ENCODE results near the gene RAMP3. TPM values are rescaled to one million over a fixed set of nuclear protein-coding genes. Genes with fewer than 3 reads are reported as not detected.

RAMP3 gene
- total and polyA plus RNA-seq, 10 of the 15 experiments (the other 5 are each of a cell fraction or from before 2014, with no cell fraction given), result not detected

- ATAC-seq (peak; percentile 69), FAIRE-seq (no peak), DNase-seq (ENCODE audit: low read depth, low spot score) (no peak)
- no peak overlapping the region for H3K4me2 ChIP-seq (ENCODE audit: control insufficient read depth, insufficient read depth)
- H3K36me3 ChIP-seq (ENCODE audit: control insufficient read depth in 2 of 2, insufficient read depth in 2 of 2, low read length in 1 of 2), result no peaks in the 10 kb centered on the region
- in situ Hi-C loops (cut with MboI) (no loop called here), intact Hi-C loops (cut with micrococcal nuclease; ENCODE audit: unreplicated experiment) (no loop called here)
- no TSS peak for BruUV-seq (replicated peaks)
- H3K79me2 ChIP-seq (ENCODE audit: control insufficient read depth, insufficient read depth, low read length), result no peaks in the 10 kb centered on the region
- no peaks in the 10 kb centered on the region for H3K9me3 ChIP-seq (replicated peaks; ENCODE audit: control insufficient read depth, insufficient read depth, low read length)
- ChIA-PET SMC1A (ENCODE audit: uncharacterized antibody, unreplicated experiment) (interaction anchor here (1.0 kb wide), 1 partner anchor 144 kb away, joined by 3 read pairs; no protein-coding TSS in a partner anchor), CTCF (interaction anchor here (1.0 to 2.6 kb wide), 2 partner anchors 17 to 145 kb away, joined by 4 to 7 read pairs; no protein-coding TSS in a partner anchor), RAD21 (ENCODE audit: unreplicated experiment) (interaction anchor here (1.5 kb wide), 1 partner anchor 17 kb away, joined by 3 read pairs; no protein-coding TSS in a partner anchor), POLR2A (no interaction called here)
- H3K9ac ChIP-seq (ENCODE audit: control insufficient read depth, insufficient read depth, low read length), result no peak overlapping the region
- no peaks in the 10 kb centered on the region for H4K20me1 ChIP-seq (ENCODE audit: control insufficient read depth, insufficient read depth)
- WGBS (ENCODE audit: insufficient coverage, insufficient replicate concordance, low lambda C conversion rate, missing lambda C conversion rate), result 66% methylated on average over 3 of the region's 3 CpGs
- H3K27me3 ChIP-seq (replicated peaks in 1 of 2; ENCODE audit: control insufficient read depth in 2 of 2, insufficient read depth in 2 of 2, low read length in 1 of 2), result no peaks in the 10 kb centered on the region; a peak in 1 of 4 replicates
- H3K27ac ChIP-seq (ENCODE audit: control insufficient read depth, insufficient read depth), result no peak overlapping the region
- H3K4me1 ChIP-seq (ENCODE audit: control insufficient read depth, insufficient read depth, low read length), result peaks cover 5% of the 10 kb centered on the region
- H2AFZ ChIP-seq (ENCODE audit: control insufficient read depth, low read depth, low read length), result no peak overlapping the region
- no peak for TF ChIP-seq DPF2 (IDR thresholded peaks at IDR 0.05)
- no peak overlapping the region for H3K4me3 ChIP-seq
Observed at GRCh38 chr7:45118889-45119331, 38.7 kb upstream of the RAMP3 start.

- ATAC-seq (no peak), DNase-seq (ENCODE audit: low read depth, low spot score) (no peak), FAIRE-seq (no peak)
- H3K9ac ChIP-seq (ENCODE audit: control insufficient read depth, insufficient read depth, low read length), result no peak overlapping the region
- no peaks in the 10 kb centered on the region for H4K20me1 ChIP-seq (ENCODE audit: control insufficient read depth, insufficient read depth)
- no peak overlapping the region for H3K4me3 ChIP-seq
- CTCF ChIA-PET, result interaction anchor here (1.0 to 2.6 kb wide), 2 partner anchors 16 to 146 kb away, joined by 4 to 7 read pairs; no protein-coding TSS in a partner anchor
- WGBS (ENCODE audit: insufficient coverage, insufficient replicate concordance, low lambda C conversion rate, missing lambda C conversion rate), result 81% methylated on average over 3 of the region's 3 CpGs
- no peaks in the 10 kb centered on the region; a peak in 1 of 4 replicates for H3K27me3 ChIP-seq (replicated peaks in 1 of 2; ENCODE audit: control insufficient read depth in 2 of 2, insufficient read depth in 2 of 2, low read length in 1 of 2)
- peaks cover 5% of the 10 kb centered on the region for H3K4me1 ChIP-seq (ENCODE audit: control insufficient read depth, insufficient read depth, low read length)
- H3K36me3 ChIP-seq (ENCODE audit: control insufficient read depth in 2 of 2, insufficient read depth in 2 of 2, low read length in 1 of 2), result no peaks in the 10 kb centered on the region
- no peaks in the 10 kb centered on the region for H3K79me2 ChIP-seq (ENCODE audit: control insufficient read depth, insufficient read depth, low read length)
- RAD21 ChIA-PET (ENCODE audit: unreplicated experiment), result no interaction called here
- intact Hi-C loops (cut with micrococcal nuclease; ENCODE audit: unreplicated experiment) (no loop called here), in situ Hi-C loops (cut with MboI) (no loop called here)
- H3K9me3 ChIP-seq (replicated peaks; ENCODE audit: control insufficient read depth, insufficient read depth, low read length), result no peaks in the 10 kb centered on the region
- SMC1A ChIA-PET (ENCODE audit: uncharacterized antibody, unreplicated experiment), result no interaction called here
- H3K4me2 ChIP-seq (ENCODE audit: control insufficient read depth, insufficient read depth), result no peak overlapping the region
- H2AFZ ChIP-seq (ENCODE audit: control insufficient read depth, low read depth, low read length), result no peak overlapping the region
- BruUV-seq (replicated peaks), result no TSS peak
- POLR2A ChIA-PET, result no interaction called here
- H3K27ac ChIP-seq (ENCODE audit: control insufficient read depth, insufficient read depth), result no peak overlapping the region
- TF ChIP-seq ZBTB4 (CRISPR knock-in tag; IDR thresholded peaks at IDR 0.05), result no peak
- TF ChIP-seq EED (IDR thresholded peaks at IDR 0.05; ENCODE audit: low read depth), result no peak
- TF ChIP-seq SIN3A (IDR thresholded peaks at IDR 0.05; ENCODE audit: low read depth, low read length), result no peak
- TF ChIP-seq TCF3 (IDR thresholded peaks at IDR 0.05; ENCODE audit: borderline replicate concordance, insufficient read depth, low read depth, low read length), result no peak
- no peak for TF ChIP-seq ZNF207 (IDR thresholded peaks at IDR 0.05; ENCODE audit: borderline replicate concordance)
- no peak for TF ChIP-seq ZSCAN29 (IDR thresholded peaks at IDR 0.05)
- TF ChIP-seq HSF1 (IDR thresholded peaks at IDR 0.05; ENCODE audit: low read depth, low read length), result no peak
- TF ChIP-seq NR2C2 (IDR thresholded peaks at IDR 0.05; ENCODE audit: borderline replicate concordance, control insufficient read depth, insufficient read length, low read depth), result no peak
- no peak for TF ChIP-seq ZBTB33 (IDR thresholded peaks at IDR 0.05)
- TF ChIP-seq IRF4 (IDR thresholded peaks at IDR 0.05; ENCODE audit: low read depth, low read length), result no peak
Observed at GRCh38 chr7:45119550-45119949, 38.0 kb upstream of the RAMP3 start.

Data from GM12878 (cell line).